GM10266 (cell line): ENCODE results near the gene PPP1R3A.

Source experiments
- DNase-seq: peaks from one replicate; pipeline ENCODE4 v3.0.0; 2012; ENCODE audit errors: extremely low spot score
- CTCF ChIP-seq: IDR thresholded peaks from 2 replicates; pipeline ENCODE4 v1.5.1; 2012; ENCODE audit warnings: mild to moderate bottlenecking, low read depth; ENCODE audit not compliant: control insufficient read depth, insufficient read depth; ENCODE audit errors: missing control alignments

The PPP1R3A gene

DNA sequence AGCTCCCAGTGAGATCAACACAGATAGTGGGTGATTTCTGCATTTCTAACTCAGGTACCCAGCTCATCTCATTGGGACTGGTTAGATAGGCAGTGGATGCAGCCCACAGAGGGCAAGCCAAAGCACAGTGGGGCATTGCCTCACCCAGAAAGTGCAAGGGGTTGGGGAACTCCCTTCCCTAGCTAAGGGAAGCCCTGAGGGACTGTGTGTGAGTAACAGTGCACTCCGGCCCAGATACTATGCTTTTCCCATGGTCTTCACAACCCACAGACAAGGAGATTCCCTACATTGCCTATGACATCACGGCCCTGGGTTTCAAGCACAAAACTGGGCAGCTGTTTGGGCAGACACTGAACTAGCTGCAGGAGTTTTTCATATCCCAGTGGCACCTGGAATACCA, 62.8 kb downstream of the PPP1R3A start:
- DNase-seq = no peak
- no peak for TF ChIP-seq CTCF

DNA sequence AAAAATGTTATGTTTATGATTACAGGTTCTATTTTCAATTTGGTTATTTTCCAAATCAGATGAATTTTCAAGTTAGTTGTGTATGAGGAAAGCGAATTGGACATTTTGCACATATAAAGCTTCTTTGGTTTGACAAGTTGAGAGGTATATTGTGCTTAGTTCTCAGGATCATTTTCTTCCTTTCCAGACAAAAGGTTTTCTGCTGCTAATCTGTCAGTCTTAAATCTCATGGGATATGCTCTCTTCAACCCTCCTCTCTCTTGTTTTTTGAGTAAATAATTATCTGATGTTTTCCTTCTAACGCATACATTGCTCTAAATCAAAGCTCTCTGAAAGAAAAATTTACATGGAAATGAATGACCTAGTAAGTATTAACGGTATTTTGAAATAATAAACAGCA, 77.9 kb downstream of the PPP1R3A start:
- no peak for TF ChIP-seq CTCF
- no peak for DNase-seq

DNA sequence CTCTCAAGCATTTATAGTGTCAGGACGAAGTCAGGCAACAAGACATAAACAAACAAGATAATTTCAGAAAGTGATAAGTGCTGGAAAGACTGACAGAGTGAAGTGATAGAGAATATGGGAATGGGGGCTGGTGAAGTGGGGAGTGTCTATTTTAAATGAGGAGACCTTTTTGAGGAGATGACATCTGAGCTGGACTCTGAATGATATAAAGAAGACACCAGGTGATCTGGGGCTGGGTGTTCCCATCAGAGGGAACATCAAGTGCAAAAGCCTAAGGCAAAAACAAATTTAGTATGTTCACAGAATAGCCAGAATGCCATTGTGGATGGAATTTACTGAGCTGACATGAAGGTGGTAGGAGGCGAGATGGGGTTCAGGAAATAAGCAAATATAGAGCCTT, 83.4 kb downstream of the PPP1R3A start:
- DNase-seq = no peak
- no peak for TF ChIP-seq CTCF

GRCh38 chr7:113832196-113832745, 86.5 kb downstream of the PPP1R3A start:
- no peak for DNase-seq
- no peak for TF ChIP-seq CTCF

DNA sequence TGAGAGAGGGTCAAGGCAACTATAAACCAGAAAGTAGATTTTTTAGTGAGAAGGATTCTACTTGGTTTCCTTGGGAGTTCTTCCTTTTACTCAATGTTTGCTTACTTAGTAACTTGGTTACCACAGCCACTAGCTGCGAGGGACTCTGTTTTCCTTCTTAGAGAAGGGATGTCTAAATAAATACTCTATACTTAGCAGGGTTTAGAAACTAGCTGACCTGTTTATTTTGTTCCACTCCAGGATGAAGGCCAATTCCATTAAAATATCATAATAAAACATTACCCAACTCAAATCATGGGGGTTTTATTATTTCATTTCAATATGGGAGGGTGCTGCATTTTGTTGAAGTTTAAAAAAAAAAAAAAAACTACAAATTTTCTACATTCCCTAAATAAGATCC, 87.3 kb downstream of the PPP1R3A start:
- DNase-seq = no peak
- no peak for TF ChIP-seq CTCF

GRCh38 chr7:113828581-113828980, 90.2 kb downstream of the PPP1R3A start:
- no peak for DNase-seq
- no peak for TF ChIP-seq CTCF
